HepG2 (cell line): ENCODE results near the gene COMMD7. TPM values are rescaled to one million over a fixed set of nuclear protein-coding genes. Genes with fewer than 3 reads are reported as not detected.

Source experiments
- BCL3 ChIP-seq: sonication (generic); formaldehyde crosslinking; IDR thresholded peaks from 2 replicates; pipeline ENCODE4 v1.5.1; 2020; ENCODE audit warnings: mild to moderate bottlenecking, missing genetic modification reagents, moderate library complexity
- CC2D1A ChIP-seq: sonication (generic); formaldehyde crosslinking; IDR thresholded peaks from 2 replicates; pipeline ENCODE4 v1.8.1; 2023; ENCODE audit warnings: mild to moderate bottlenecking, missing genetic modification reagents
- MYPOP ChIP-seq: sonication (generic); formaldehyde crosslinking; IDR thresholded peaks from 2 replicates; pipeline ENCODE4 v1.8.1; 2023; ENCODE audit warnings: mild to moderate bottlenecking, moderate library complexity, missing genetic modification reagents
- NBN ChIP-seq: fragments of 450-650 bp; conservative IDR thresholded peaks from 2 replicates; pipeline ENCODE4 v1.6.1; 2017
- NCOR1 ChIP-seq: fragments of 200-600 bp; sonication (generic); IDR thresholded peaks from 2 replicates; pipeline ENCODE4 v1.7.0; 2017; ENCODE audit warnings: antibody characterized with exemption, low read length, borderline replicate concordance
- NFKBIZ ChIP-seq: IDR thresholded peaks from 2 replicates; pipeline ENCODE4 v1.6.1; 2018; ENCODE audit warnings: missing genetic modification reagents, missing compliant biosample characterization
- PLRG1 ChIP-seq: fragments of 450-650 bp; conservative IDR thresholded peaks from 2 replicates; pipeline ENCODE4 v1.6.1; 2016
- PLSCR1 ChIP-seq: sonication (generic); formaldehyde crosslinking; IDR thresholded peaks from 2 replicates; pipeline ENCODE4 v1.5.0; 2020; ENCODE audit warnings: missing genetic modification reagents, mild to moderate bottlenecking, borderline replicate concordance
- PRPF4 ChIP-seq: fragments of 200-400 bp; formaldehyde crosslinking; IDR thresholded peaks from 2 replicates; pipeline ENCODE4 v1.6.1; 2016; ENCODE audit warnings: low read length, low read depth; ENCODE audit not compliant: poor library complexity, severe bottlenecking
- SP1 ChIP-seq, 2 experiments: fragments of 450-650 bp in 1 of 2; sonication (generic) in 1 of 2; formaldehyde crosslinking in 1 of 2; IDR thresholded peaks; 2 replicates each; pipeline versions ENCODE4 v1.4.0 to v1.6.1; 2016 to 2020; ENCODE audit warnings: missing genetic modification reagents in 1 of 2
- ZBTB10 ChIP-seq: sonication (generic); formaldehyde crosslinking; IDR thresholded peaks from 2 replicates; pipeline ENCODE4 v1.4.0; 2020; ENCODE audit warnings: missing genetic modification reagents, borderline replicate concordance
- ZBTB44 ChIP-seq: sonication (generic); formaldehyde crosslinking; IDR thresholded peaks from 2 replicates; pipeline ENCODE4 v1.4.0; 2020; ENCODE audit warnings: missing genetic modification reagents
- ZNF10 ChIP-seq: sonication (generic); formaldehyde crosslinking; IDR thresholded peaks from 2 replicates; pipeline ENCODE4 v1.4.0; 2020; ENCODE audit warnings: mild to moderate bottlenecking, low read depth, missing genetic modification reagents, borderline replicate concordance
- ZNF160 ChIP-seq: sonication (generic); formaldehyde crosslinking; IDR thresholded peaks from 2 replicates; pipeline ENCODE4 v1.8.0; 2022; ENCODE audit warnings: mild to moderate bottlenecking, inconsistent platforms, missing genetic modification reagents
- ZNF260 ChIP-seq: sonication (generic); formaldehyde crosslinking; IDR thresholded peaks from 2 replicates; pipeline ENCODE4 v1.4.0; 2020; ENCODE audit warnings: missing genetic modification reagents, low read depth, mild to moderate bottlenecking, borderline replicate concordance
- ZNF33B ChIP-seq: sonication (generic); formaldehyde crosslinking; IDR thresholded peaks from 2 replicates; pipeline ENCODE4 v1.5.1; 2020; ENCODE audit warnings: mild to moderate bottlenecking, missing genetic modification reagents
- ZNF367 ChIP-seq: sonication (generic); formaldehyde crosslinking; IDR thresholded peaks from 2 replicates; pipeline ENCODE4 v1.4.0; 2020; ENCODE audit warnings: missing genetic modification reagents, borderline replicate concordance
- ZNF597 ChIP-seq: sonication (generic); formaldehyde crosslinking; IDR thresholded peaks from 2 replicates; pipeline ENCODE4 v1.5.0; 2020; ENCODE audit warnings: missing genetic modification reagents
- ZNF672 ChIP-seq: sonication (generic); formaldehyde crosslinking; IDR thresholded peaks from 2 replicates; pipeline ENCODE4 v1.8.1; 2022; ENCODE audit warnings: missing genetic modification reagents
- ZNF737 ChIP-seq: sonication (generic); formaldehyde crosslinking; IDR thresholded peaks from 2 replicates; pipeline ENCODE4 v1.5.0; 2020; ENCODE audit warnings: missing genetic modification reagents, mild to moderate bottlenecking, borderline replicate concordance
- polyA plus RNA-seq, 8 experiments: library from polyadenylated mRNA; depleted of rRNA in 3 of 8; stranded (reverse) in 7 of 8; unstranded in 1 of 8; fragments of >200 nt; fragmentation: Illumina TruSeq in 4 of 8; extraction: Trizol in 4 of 8; gene quantifications; 2 replicates each; pipeline versions ENCODE4 v1.2.1 to v1.2.3, GENCODE V29; 2011 to 2016; ENCODE audit warnings: low read depth in 4 of 8, missing spikeins in 1 of 8, mixed read lengths in 1 of 8; ENCODE audit not compliant: insufficient read depth in 1 of 8
- total RNA-seq, 5 experiments: library from RNA; depleted of rRNA; stranded (reverse); fragments of >200 nt; fragmentation: Illumina TruSeq; extraction: Trizol; gene quantifications; 2 replicates each; pipeline ENCODE4 v1.2.3, GENCODE V29; 2016; ENCODE audit warnings: low read depth in 1 of 5

The COMMD7 gene
- total and polyA plus RNA-seq, 2 of the 13 experiments (the other 11 are each of a cell fraction or from before 2014, with no cell fraction given), result 42.1 to 53.3 TPM

GRCh38 chr20:32742322-32743236 lies 688 bp downstream of the COMMD7 start (continued):
- TF ChIP-seq ZBTB44 (CRISPR knock-in tag) (no peak), ZNF33B (CRISPR knock-in tag) (0 out of 2 replicates have a peak, but pooled peaks have one; percentile 30), NFKBIZ (CRISPR knock-in tag) (no peak), NBN (no peak), ZNF10 (CRISPR knock-in tag) (no peak), MYPOP (CRISPR knock-in tag) (no peak), ZNF260 (CRISPR knock-in tag) (no peak), PRPF4 (no peak), NCOR1 (no peak), ZNF737 (CRISPR knock-in tag) (no peak; the same call in 1 of the 2 replicates), BCL3 (CRISPR knock-in tag) (no peak), SP1 (IDR thresholded peaks at IDR 0.05) (no peak), SP1 (CRISPR knock-in tag; IDR thresholded peaks at IDR 0.05) (no peak), ZNF160 (CRISPR knock-in tag) (no peak), PLRG1 (no peak), ZNF367 (CRISPR knock-in tag) (no peak), CC2D1A (no peak), ZNF597 (CRISPR knock-in tag) (no peak), ZNF672 (CRISPR knock-in tag) (no peak), ZBTB10 (CRISPR knock-in tag) (peak; percentile 71), PLSCR1 (CRISPR knock-in tag) (no peak)
